HFF-Myc (cell line): ENCODE measurements around the gene EZH1.
A peak's percentile ranks its signal among the peaks of the same experiment; 100 is the strongest.

Experiments used
- DNase-seq: peaks from one replicate; pipeline ENCODE4 v3.0.0-alpha.2; 2011; ENCODE audit warnings: low read depth; ENCODE audit errors: extremely low read depth
- H3K4me3 ChIP-seq: replicated peaks from 2 replicates; pipeline ENCODE4 v1.5.1; 2011; ENCODE audit warnings: low read depth, mild to moderate bottlenecking, control low read depth, low read length
- TF ChIP-seq, protein P1 (sequence below): IDR thresholded peaks from 2 replicates; pipeline ENCODE4 v1.5.1; 2012; ENCODE audit warnings: mild to moderate bottlenecking, low read depth, low read length, control low read depth; ENCODE audit errors: missing control alignments

The EZH1 gene

DNA sequence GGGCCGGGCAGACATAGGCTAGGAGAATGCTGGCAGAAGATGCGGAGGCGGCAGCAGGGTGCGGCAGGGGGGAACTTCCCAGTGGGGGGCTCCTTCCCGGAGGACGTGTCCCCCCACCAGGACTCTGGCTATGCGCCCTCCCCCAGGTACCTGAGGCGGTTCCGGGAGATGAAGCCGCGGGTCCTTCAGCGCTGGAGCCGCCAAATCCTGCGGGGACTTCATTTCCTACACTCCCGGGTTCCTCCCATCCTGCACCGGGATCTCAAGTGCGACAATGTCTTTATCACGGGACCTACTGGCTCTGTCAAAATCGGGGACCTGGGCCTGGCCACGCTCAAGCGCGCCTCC is 38.9 kb upstream of the EZH1 start:
- DNase-seq: no peak
- TF ChIP-seq, protein P1, sequence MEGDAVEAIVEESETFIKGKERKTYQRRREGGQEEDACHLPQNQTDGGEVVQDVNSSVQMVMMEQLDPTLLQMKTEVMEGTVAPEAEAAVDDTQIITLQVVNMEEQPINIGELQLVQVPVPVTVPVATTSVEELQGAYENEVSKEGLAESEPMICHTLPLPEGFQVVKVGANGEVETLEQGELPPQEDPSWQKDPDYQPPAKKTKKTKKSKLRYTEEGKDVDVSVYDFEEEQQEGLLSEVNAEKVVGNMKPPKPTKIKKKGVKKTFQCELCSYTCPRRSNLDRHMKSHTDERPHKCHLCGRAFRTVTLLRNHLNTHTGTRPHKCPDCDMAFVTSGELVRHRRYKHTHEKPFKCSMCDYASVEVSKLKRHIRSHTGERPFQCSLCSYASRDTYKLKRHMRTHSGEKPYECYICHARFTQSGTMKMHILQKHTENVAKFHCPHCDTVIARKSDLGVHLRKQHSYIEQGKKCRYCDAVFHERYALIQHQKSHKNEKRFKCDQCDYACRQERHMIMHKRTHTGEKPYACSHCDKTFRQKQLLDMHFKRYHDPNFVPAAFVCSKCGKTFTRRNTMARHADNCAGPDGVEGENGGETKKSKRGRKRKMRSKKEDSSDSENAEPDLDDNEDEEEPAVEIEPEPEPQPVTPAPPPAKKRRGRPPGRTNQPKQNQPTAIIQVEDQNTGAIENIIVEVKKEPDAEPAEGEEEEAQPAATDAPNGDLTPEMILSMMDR: no peak
- no peak overlapping the region for H3K4me3 ChIP-seq

DNA sequence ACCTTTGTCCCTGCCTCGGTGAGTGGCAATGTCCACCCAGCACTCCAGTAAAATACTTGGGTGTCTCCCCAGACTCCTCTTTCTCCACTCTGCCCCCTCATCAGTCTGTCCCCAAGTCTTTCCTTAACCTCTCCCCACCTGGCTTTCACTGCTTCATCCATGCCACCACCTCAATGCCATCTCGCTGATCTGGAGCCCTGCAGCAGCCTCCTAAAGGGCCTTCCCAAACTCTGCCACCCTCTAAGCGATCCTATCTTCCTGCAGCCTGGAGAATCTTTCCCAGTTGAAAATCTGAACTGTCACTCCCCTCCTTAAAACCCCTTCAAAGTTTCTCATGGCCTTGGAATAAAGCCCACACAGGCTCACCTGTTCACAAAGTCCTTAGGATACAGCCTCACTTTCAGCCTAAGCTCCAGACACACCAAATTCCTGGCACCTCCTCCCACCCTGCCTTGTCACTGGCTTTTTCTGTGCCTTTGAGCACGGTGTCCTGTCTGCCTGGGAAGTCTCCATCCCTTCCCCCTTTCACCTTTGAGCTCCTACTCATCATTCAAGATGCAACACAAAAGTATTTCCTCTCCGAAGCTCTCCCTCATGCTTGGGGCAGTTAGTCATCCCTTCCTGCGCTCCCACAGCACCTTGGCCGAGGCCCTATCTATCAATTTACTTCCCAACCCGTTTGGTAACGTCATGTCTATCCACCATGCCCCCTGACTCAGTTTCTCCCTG is 38.4 kb upstream of the EZH1 start:
- H3K4me3 ChIP-seq: no peak overlapping the region
- TF ChIP-seq, protein P1: no peak
- DNase-seq: no peak

DNA sequence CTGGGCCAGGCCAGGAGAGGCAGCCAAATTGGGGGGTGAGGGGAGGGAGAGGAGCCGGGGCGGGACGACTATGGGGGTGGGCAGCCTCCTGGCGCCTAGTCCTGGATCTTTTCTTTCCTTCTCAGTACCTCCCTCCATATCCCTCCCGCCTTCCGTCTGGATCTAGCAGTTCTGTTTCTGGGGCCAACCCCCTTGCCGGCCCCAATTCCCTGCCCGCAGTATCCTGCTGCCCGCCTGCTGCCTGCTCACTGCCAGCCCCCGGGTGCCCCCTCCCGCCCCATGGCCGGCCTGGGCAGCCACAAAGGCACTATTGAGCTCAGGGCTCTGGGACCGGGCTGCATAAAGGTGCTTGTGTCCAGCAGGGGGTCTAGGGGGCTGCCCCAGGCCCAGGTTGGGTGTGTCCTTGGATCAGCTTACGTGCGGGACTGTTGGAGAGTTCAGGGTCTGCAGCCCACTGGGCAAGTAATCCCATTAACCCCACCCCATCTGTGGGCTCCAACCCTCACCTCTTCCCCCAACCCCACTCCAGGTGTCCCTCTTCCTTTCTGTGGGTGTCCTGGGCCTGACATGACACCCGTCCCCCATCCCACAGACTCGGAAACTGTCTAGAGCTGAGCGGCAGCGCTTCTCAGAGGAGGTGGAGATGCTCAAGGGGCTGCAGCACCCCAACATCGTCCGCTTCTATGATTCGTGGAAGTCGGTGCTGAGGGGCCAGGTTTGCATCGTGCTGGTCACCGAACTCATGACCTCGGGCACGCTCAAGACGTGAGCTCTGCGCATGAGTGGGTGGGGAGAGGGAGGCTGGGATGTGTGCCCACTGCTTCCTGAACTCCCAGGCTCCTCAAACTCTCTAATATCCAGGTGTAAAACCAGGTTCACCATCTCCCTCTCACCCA is 37.6 kb upstream of the EZH1 start:
- TF ChIP-seq, protein P1: no peak
- peak overlapping the region; percentile 50 for H3K4me3 ChIP-seq
- no peak for DNase-seq

DNA sequence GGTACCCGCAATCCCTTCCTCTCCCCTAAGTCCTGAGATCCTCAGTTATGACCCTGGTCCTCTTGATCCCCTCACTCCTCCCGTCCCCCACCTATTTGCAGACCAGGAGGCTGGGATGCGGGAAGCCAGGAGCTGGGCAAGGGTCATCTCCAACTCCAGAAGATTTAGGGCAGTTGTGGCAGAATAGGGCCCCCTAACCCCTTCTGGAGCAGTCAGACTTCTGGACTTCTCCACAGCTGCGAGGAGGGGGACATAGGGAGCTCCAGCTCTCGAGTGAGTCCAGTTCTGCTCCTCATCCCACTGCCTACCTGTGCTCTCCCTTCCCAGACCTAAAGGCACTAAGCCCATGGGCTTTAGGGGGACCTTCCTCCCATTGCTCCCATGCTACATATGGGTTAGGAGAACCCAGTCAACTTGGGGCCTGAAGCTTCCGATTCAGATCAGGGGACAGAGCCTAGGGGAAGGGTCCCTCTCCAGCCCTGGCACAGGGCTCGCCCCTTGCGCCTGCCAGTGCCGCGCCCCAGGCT is 36.9 kb upstream of the EZH1 start:
- TF ChIP-seq, protein P1: no peak
- H3K4me3 ChIP-seq: peak overlapping the region; percentile 50
- no peak for DNase-seq

DNA sequence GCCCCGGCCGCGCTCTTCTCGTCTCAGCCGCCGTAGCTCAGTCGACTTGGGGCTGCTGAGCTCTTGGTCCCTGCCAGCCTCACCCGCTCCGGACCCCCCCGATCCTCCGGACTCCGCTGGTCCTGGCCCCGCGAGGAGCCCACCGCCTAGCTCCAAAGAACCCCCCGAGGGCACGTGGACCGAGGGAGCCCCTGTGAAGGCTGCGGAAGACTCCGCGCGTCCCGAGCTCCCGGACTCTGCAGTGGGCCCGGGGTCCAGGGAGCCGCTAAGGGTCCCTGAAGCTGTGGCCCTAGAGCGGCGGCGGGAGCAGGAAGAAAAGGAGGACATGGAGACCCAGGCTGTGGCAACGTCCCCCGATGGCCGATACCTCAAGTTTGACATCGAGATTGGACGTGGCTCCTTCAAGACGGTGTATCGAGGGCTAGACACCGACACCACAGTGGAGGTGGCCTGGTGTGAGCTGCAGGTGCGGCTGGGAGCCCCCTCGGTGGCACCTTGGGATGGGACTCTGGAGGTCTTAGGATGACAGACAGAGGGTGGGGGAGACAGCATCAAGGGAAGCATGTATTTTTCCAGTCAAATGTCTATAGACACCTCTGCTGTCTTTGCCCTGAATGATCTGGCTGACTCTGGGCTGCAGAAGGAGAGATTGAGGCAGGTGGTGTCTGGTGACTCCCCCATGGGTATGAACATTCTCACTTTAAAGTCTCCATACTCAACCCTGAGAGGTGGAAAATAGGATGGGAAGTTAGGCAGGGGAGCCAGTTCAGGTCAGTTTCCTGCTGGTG is 36.2 kb upstream of the EZH1 start:
- TF ChIP-seq, protein P1: no peak
- DNase-seq: no peak
- peak overlapping the region; percentile 50 for H3K4me3 ChIP-seq

DNA sequence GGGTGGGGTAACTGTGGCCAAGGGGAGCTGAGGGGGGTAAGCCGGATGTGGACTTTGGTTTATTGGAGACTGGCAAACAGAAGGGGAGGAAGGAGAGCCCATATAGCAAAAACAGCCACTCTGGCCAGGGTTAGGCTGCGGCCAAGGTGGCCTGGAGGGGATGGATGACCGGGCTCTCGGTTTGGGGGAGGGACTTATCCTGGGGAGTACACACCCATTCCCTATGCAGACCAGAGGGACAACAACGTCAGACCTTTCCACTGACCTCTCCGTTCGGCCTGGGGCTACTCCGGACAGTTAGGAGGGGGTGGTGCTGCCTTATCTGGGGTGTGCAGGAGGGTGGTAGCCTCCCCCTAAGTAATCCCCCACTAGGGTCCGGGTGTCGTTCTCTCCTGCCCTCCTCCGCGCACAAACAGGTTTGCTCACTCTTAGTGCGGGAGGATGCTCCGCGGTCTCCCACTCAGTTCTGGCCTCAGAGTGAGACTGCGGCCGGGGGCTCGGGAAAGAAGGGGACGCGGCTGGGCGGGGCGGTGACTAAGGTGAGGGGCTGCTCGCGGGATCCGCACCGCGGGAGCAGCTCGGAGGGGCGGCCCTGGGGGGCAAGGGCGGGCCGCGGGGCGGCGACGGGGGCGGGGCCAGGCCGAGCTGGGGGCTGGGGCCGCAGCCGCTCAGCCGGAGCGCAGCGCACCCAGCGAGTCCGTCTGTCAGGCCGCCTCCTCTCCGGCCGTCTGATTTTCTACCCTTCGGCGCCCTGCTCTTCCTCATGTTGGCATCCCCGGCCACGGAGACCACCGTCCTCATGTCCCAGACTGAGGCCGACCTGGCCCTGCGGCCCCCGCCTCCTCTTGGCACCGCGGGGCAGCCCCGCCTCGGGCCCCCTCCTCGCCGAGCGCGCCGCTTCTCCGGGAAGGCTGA is 35.4 kb upstream of the EZH1 start, which contains the start of gene WNK4:
Gene WNK4, plus strand, starts transcription at position 675 of the 915 bp plus-strand sequence. Its CDS starts 89 bp downstream, at position 764.
- TF ChIP-seq, protein P1: no peak
- DNase-seq: no peak
- peak within 1 kb of the TSS; percentile 50 for H3K4me3 ChIP-seq
